Transverse colon (tissue), 3 donors: ENCODE results near the gene KCTD2.

Source experiments
- POLR2A ChIP-seq: fragments of 450-650 bp; IDR thresholded peaks from one replicate; pipeline ENCODE4 v1.6.1; 2016; ENCODE audit warnings: antibody characterized with exemption, mild to moderate bottlenecking, moderate library complexity
- TF ChIP-seq, protein P1 (sequence below), 5 experiments: fragments of 200-600 bp in 3 of 5; fragments of 450-650 bp in 2 of 5; sonication (generic) in 3 of 5; IDR thresholded peaks; 1 replicate in 2 of 5; 2 replicates in 3 of 5; pipeline ENCODE4 v1.5.1; 2016 to 2017; ENCODE audit warnings: antibody characterized with exemption in 5 of 5, inconsistent platforms in 3 of 5, mild to moderate bottlenecking in 2 of 5, moderate library complexity in 1 of 5

DNA sequence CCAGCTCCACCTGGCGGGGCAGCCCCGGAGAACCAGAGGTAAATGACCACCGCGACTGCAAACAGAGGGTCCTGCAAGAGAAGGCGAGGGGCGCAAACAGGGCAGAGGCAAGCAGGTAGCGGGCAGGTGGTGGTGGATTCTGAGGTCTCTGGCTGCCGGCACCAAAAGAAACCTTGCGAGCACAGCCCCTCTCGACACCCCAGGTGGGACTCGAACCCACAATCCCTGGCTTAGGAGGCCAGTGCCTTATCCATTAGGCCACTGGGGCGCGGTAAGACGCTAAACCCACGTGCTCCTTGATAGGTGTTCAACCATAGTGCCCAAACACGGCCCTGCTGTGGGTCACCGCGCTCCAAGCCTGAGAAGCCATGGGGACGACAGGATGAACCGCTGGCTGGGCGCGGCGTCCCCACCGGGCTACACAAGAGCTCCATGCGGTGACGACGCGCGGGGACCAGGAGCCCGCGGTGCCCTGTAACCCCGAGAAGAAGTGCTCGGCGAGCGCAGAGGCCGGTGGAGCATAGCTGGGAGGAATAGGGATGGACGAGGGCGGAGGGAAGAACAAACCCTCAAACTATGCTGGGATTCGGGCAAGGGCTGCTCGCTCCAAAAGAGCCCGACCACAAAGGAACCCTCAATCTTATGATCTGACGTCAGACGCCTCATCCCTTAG is 12.7 kb upstream of the KCTD2 start:
- TF ChIP-seq, protein P1, sequence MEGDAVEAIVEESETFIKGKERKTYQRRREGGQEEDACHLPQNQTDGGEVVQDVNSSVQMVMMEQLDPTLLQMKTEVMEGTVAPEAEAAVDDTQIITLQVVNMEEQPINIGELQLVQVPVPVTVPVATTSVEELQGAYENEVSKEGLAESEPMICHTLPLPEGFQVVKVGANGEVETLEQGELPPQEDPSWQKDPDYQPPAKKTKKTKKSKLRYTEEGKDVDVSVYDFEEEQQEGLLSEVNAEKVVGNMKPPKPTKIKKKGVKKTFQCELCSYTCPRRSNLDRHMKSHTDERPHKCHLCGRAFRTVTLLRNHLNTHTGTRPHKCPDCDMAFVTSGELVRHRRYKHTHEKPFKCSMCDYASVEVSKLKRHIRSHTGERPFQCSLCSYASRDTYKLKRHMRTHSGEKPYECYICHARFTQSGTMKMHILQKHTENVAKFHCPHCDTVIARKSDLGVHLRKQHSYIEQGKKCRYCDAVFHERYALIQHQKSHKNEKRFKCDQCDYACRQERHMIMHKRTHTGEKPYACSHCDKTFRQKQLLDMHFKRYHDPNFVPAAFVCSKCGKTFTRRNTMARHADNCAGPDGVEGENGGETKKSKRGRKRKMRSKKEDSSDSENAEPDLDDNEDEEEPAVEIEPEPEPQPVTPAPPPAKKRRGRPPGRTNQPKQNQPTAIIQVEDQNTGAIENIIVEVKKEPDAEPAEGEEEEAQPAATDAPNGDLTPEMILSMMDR (IDR thresholded peaks at IDR 0.05): peak in 2 of 5 experiments; percentile 7 to 27
- TF ChIP-seq POLR2A: no peak
